HG03460 (cell line): ENCODE results near the gene SCN4B.

ENCODE experiments used
- ATAC-seq: cut with Tn5 transposase; IDR thresholded peaks from one replicate; pipeline ENCODE4 v1.9.1; 2021; ENCODE audit not compliant: unreplicated experiment

The SCN4B gene

GRCh38 chr11:118105657-118106305, 46.8 kb downstream of the SCN4B start:
- no peak for ATAC-seq

DNA sequence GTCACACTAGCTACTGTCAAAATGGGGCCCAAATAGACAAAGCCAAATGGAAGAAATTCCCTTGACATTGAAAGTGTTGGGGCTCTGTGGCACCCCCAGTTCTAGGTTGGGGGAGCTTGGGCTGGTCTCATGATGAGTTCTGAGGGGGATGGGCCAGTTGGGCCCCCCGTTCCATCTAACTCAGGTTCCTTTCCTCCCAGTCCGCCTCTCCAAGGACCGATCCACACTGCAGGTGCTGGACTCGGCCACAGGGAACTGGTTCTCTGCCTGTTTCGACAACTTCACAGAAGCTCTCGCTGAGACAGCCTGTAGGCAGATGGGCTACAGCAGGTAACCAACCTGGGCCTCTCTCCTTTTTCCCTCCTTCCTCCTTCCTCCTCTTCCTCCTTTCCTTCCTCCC, 48.1 kb downstream of the SCN4B start:
- ATAC-seq = no peak

DNA sequence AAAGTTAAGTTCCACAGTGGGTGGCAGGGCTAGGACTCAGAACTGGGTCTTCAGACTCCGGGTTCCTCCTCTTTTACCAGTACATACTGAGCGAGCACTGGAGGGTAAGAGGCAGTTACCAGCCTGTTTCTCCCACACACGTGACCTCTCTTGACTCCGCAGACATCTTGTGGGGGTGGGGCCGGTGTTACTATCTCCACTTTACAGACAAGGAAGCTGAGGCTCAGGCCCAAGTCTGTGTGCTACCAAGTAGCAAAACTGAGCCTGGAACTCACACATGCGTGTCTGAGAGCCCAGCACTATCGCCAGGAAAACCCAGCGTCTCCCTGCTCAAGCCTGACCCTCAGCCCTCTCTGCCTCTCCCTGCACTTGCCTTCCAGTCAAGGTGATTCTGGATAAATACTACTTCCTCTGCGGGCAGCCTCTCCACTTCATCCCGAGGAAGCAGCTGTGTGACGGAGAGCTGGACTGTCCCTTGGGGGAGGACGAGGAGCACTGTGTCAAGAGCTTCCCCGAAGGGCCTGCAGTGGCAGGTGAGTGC, 49.8 kb downstream of the SCN4B start:
- no peak for ATAC-seq

DNA sequence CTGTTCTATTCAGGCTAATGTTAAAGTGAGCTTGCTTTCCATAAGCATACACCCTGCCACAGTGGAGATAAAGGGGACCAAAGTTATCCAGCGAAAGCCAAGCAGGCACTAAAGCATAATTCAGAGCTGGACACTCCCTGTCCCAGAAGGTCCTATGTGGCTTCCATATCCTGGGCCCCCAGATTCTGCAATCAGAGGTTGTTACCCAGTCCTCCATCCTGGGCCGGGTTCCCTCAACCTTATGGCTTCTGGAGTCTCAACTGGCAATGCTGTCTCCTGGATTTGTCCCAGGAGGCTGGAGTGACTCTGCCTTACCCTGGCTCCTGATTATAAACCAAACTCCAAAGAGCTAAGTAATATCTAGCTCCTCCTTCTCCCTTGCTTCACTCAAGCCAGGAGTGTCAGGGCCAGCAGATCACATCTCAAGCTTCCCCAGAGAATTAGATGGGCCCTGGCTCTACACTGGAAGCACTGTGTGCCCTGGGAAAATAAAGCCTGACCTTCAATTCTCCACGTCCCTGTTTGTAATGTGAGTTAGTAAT, 51.9 kb downstream of the SCN4B start:
- no peak for ATAC-seq

DNA sequence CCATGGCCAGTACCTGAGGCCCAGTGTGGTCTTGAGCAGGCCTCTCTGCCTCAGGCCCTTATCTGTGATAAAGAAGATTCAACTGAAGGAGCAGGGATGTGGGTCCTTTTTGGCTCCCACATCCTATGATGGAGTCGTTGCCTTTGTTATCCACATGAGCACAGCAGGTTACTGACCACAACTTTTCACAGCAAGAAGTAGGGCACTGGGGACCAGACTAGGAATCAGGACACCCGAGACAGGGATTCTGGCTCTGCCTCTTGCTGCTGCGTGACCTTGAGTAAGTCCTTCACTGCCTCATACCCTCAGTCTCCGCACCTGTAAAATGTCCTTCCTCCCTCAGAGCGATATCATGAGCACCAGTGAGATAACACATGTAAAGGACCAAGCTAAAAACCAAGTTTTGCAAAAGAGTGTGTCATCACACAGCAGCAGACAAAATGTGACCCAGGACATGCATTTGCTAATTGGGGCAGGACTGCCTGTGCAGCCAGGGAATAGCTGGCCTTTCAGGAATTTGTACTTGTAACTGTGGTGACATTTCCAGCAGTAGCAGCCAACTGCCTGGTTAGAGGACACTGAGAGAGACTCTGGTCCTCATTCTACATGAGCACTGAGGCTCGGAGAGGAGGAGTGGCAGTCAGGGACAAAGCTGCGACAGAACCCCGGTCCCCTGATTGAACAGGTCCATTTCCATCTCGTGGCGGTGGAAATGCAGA, 52.6 kb downstream of the SCN4B start:
- no peak for ATAC-seq

DNA sequence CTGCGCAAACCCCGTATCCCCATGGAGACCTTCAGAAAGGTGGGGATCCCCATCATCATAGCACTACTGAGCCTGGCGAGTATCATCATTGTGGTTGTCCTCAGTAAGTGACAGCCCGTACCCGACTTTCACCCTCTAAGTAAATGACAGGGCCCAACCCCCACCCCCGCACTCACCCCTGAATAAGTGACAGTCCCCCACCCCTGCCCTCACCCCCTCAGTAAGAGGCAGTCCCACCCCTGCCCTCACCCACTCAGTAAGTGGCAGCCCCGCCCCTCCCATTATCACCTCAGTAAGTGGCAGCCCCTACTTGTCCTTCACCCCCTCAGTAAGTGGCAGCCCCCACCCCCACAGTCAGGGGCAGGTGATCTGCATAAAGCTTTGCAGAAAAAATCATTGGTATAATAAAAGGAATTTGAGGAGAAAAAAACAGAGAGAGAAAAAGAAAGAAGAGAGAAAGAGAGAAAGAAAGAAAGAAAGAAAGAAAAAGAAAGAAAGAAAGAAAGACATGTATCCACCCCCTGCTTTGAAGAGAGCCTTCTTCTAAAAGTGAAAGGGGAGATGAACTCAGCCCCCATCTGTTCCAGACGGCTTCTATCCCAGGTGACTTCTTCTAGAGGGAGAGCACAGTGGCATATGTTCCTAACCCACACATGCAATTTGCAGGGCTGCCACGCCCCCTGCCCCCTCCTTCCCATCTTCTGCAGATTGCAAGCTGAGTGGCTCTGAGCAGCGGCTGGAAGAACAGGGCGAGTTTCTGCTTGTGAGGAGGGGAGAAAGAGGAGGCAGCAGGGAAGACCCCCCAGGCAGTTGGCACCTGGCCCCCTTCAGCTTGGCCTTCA, 53.4 kb downstream of the SCN4B start:
- no peak for ATAC-seq

DNA sequence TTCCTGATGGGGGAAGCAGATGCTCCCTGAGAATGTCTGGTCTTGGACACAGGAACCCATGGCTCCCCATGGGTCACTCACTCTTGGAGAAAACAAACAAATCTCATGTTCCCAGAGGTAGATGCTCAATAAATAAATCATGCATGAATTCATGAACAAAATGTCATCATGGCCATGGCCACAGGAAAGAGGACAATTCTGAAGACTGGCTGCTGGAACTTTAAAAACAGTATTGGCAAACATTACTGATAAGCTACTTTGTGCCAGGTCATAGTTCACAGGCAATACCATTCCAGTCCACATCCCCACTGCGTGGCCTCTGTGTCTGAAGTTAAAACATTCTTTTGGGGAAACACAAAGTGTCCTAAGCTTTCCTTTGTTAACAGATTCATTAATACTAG, 56.7 kb downstream of the SCN4B start:
- no peak for ATAC-seq

DNA sequence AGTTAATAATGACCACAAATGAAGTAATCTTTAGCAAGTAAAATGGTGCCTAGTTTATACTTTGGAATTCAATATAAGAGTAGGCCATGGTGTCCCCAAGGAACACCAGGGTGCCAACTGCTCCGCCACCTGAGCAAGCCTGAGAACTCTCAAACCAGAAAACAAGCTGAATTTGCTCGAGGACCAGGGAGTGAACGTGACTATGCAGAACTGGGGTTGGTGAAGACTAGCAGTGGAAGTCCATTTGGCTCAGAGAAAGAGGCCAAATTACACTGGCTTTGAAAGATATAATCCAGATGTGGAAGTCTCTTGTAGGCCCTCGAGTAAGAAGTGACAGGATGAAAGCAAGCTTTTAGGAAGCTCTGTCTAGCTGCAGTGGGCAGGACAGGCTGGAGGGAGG, 57.1 kb downstream of the SCN4B start:
- no peak for ATAC-seq

DNA sequence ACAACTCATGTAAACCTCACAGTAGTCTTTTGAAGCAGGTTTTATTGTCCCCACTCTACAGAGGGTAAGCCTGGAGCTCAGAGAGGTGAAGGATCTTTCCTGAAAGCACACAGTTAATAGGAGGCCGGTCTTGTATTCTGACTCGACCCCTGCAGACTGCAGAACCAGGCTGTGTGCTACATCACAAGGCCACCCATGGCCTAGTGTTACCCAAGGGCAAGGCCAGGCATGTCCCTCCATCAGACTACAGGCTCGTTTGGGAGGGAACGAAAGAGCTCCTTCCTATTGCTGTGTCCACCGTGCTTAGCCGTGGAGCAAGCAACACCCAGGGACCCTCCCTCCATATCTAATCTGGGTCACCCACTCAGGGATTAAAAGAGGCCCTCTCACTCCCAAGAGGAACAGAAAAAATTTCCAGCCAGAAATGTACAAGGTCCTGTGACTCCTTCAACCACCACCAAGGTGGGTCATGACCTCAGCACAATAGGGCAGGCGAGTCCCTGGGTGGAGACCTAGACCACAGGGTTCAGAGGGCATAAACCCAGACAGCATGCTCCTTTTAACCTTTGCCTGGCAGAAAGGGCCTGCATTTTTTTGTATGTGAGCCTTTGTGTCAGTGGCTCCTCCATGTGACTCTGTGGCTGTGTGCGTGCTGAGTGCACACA, 59.6 kb downstream of the SCN4B start:
- no peak for ATAC-seq

DNA sequence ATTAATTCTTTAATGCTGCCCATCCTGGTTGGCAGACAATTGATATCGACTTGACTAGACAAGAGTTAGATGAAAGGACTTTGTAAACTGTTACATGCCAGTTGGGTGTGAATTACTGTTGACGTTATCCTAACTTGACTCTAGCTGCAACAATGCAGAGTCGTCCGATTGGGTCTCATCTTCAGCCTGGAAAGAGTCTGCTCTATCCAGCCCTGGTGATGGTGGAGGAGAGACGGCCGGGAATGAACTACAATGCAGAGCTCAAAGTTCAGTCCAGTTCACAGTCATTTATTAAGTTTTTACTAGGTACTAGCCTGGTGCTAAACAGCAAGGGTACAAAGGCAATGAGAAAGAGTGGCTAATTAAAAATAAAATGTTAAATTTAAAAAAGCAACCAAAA, 60.9 kb downstream of the SCN4B start:
- no peak for ATAC-seq

DNA sequence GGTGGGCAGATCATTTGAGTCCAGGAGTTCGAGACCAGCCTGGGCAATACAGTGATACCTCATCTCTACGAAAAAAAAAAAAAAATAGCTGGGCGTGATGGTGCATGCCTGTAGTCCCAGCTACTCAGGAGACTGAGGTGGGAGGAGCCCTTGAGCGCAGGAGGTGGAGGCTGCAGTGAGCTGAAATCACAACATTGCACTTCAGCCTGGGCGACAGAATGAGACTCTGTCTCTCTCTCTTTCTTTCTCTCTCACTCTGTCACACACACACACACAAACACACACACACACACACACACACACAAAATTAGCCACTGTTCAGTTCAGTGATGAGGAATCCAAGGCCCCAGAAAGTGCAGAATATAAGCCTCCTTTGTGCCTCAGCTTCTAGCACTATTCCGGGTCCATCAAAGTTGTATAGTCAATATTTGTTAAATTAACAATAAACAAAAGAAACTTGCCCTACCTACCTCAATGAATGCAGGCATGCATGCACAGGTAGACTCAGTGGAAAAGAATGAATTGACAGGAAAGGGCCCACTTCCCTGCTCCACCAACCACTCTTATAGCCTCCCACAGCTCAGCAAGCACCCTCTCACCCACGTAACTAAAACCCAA, 62.0 kb downstream of the SCN4B start:
- no peak for ATAC-seq

DNA sequence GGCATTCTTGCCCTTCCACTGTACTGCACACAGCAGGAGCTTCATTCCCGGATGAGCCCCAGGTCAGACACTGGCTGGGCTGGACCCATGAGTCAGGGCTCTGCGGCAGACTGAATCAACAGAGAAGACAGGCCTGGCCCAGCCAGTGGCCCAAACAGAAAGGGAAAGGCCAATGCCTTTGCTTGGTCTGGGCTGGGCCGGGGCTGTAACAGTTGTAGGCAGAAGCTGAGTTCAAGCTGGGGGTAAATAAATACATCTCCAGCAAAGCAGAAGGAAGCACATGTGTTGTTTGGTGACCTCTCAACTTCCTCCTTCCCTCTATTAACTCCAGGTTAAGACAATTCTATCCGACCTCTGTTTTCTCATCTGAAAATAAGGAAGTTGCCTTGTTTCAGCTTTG, 64.1 kb downstream of the SCN4B start:
- ATAC-seq = no peak

GRCh38 chr11:118087931-118088330, 64.7 kb downstream of the SCN4B start:
- ATAC-seq = no peak

GRCh38 chr11:118086913-118087768, 65.5 kb downstream of the SCN4B start, which contains the start of gene SMIM35:
Gene SMIM35 (minus strand): TSS chr11:118086963. CDS start chr11:118086757, 206 bp downstream.
- ATAC-seq = no peak

DNA sequence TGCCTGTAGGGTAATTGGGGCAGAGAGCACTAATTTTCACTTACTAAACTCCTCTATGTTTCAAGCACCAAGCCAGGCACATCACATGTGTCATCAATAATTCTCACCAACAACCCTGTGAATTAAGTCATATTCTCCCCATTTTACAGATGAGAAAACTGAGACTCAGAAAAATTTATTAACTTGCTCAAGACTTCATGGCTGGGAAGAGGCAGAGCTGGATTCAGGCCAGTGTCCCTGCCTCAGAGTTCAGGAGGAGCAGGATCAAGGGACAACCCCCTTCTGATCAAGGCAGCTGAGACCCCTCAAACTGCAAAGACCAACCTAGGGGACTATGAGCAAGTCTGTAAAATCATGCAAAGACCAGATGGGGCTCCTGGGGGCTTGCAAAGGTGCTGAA, 68.0 kb downstream of the SCN4B start:
- no peak for ATAC-seq

GRCh38 chr11:118084247-118084646, 68.4 kb downstream of the SCN4B start:
- ATAC-seq = no peak
